ENCODE data around the gene OGDH.

The OGDH gene

DNA sequence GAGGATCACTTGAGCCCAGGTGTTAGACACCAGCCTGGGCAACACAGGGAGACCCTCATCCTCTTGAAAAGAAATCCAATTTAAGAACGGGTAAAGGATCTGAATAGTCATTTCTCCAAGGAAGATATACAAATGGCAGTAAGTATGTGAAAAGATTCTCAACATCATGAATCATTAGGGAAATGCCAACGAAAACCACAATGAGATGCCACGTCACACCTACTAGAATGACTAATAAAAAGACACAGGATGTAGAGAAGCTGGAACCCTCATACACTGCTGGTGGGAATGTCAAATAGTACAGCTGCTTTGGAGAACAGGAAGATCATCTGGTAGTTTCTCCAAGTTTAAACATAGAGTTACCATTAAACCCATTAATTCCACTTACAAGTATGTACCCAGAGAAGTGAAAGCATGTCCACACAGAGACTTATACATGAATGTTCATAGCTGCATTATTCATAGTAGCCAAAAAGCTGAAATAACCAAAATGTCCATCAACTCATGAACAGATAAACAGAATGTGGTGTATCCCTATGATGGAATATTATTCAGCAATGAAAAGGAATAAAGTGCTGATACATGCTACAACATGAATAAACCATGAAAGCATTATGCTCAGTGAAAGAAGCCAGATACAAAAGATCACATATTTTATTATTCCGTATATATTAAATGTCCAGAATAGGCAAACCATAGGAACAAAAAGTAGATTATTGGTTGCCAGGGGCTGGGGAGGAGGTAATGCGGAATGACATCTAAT, 129.2 kb downstream of the OGDH start:
- H3K36me3 ChIP-seq: no peaks in the 10 kb centered on the region

GRCh38 chr7:44736896-44737295, 130.5 kb downstream of the OGDH start:
- Histone ChIP-seq H3K4me3 (ENCODE audit: low read depth, low read length) (no peak overlapping the region), H3K36me3 (no peaks in the 10 kb centered on the region), H3K9me3 (no peaks in the 10 kb centered on the region), H3K4me1 (no peaks in the 10 kb centered on the region), H3K27me3 (no peaks in the 10 kb centered on the region)
- no peak for DNase-seq
- TF ChIP-seq, protein P1, sequence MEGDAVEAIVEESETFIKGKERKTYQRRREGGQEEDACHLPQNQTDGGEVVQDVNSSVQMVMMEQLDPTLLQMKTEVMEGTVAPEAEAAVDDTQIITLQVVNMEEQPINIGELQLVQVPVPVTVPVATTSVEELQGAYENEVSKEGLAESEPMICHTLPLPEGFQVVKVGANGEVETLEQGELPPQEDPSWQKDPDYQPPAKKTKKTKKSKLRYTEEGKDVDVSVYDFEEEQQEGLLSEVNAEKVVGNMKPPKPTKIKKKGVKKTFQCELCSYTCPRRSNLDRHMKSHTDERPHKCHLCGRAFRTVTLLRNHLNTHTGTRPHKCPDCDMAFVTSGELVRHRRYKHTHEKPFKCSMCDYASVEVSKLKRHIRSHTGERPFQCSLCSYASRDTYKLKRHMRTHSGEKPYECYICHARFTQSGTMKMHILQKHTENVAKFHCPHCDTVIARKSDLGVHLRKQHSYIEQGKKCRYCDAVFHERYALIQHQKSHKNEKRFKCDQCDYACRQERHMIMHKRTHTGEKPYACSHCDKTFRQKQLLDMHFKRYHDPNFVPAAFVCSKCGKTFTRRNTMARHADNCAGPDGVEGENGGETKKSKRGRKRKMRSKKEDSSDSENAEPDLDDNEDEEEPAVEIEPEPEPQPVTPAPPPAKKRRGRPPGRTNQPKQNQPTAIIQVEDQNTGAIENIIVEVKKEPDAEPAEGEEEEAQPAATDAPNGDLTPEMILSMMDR (IDR thresholded peaks at IDR 0.05; ENCODE audit: low read depth, low read length): no peak

More for the DNA sequence above, 129.2 kb downstream of the OGDH start:
- H3K4me3 ChIP-seq (ENCODE audit: low read depth, low read length): no peak overlapping the region
- DNase-seq: no peak
- H3K4me1 ChIP-seq: no peaks in the 10 kb centered on the region
- H3K27me3 ChIP-seq: no peaks in the 10 kb centered on the region
- no peaks in the 10 kb centered on the region for H3K9me3 ChIP-seq
- TF ChIP-seq, protein P1 (IDR thresholded peaks at IDR 0.05; ENCODE audit: low read depth, low read length): no peak

DNA sequence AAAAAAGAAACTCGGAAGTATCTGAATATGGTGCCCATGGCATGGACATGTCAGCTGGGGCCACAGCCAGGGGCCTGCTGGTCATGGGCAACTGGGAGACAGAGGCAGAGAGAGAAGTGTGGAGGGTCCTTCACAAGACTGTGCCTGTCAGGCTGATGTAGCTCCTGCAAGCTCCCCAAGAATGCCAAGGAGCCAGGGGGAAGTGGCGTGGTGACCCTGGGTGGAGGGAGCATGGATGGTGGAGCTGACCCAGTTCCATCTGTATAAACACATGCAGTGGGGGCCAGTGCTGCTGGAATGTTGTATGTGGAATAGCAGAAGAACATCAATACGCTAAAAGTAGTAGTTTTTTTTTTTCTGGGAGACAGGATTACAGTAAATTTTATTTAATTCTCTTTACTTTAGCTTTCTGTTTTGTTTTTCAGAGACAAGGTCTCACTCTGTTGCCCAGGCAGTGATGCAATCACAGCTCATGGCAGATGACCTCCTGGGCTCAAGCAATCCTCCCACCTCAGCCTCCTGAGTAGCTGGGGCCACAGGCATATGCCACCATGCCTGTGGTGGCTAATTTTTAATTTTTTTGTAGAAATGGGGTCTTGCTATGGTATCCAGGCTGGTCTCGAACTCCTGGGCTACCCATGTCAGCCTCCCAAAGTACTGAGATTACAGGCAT, 131.8 kb downstream of the OGDH start:
- H3K27me3 ChIP-seq: no peaks in the 10 kb centered on the region
- H3K4me1 ChIP-seq: no peaks in the 10 kb centered on the region
- no peak overlapping the region for H3K4me3 ChIP-seq (ENCODE audit: low read depth, low read length)
- TF ChIP-seq, protein P1 (IDR thresholded peaks at IDR 0.05; ENCODE audit: low read depth, low read length): no peak
- H3K36me3 ChIP-seq: no peaks in the 10 kb centered on the region
- DNase-seq: no peak
- no peaks in the 10 kb centered on the region for H3K9me3 ChIP-seq

GRCh38 chr7:44738876-44739665, 132.6 kb downstream of the OGDH start:
- H3K4me1 ChIP-seq: peaks cover 8% of the 10 kb centered on the region
- TF ChIP-seq, protein P1 (IDR thresholded peaks at IDR 0.05; ENCODE audit: low read depth, low read length): no peak
- H3K27me3 ChIP-seq: no peaks in the 10 kb centered on the region
- no peak for DNase-seq
- no peak overlapping the region for H3K4me3 ChIP-seq (ENCODE audit: low read depth, low read length)
- H3K9me3 ChIP-seq: no peaks in the 10 kb centered on the region
- no peaks in the 10 kb centered on the region for H3K36me3 ChIP-seq

DNA sequence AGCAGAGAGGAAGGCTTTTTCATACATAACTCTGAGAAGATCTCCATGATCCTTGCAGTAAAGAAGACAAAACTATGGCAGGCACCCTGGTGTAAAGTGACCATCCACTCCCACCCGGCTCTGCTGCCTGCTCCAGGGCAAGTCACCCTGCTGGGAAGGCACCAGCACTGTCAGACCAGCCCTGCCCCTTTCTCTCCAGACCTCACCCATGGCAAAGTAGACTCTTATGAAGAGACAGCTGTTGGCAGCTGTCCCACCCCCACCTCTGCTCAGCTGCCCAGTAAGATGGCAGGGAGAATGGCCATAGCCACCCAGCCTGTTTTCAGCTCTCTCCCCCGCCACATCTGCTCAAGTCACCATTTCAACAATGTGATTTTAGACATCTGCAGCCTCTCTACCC, 133.6 kb downstream of the OGDH start:
- Histone ChIP-seq H3K4me1 (peaks cover 8% of the 10 kb centered on the region), H3K4me3 (ENCODE audit: low read depth, low read length) (no peak overlapping the region), H3K36me3 (no peaks in the 10 kb centered on the region), H3K9me3 (no peaks in the 10 kb centered on the region), H3K27me3 (no peaks in the 10 kb centered on the region)
- DNase-seq: no peak
- TF ChIP-seq, protein P1 (IDR thresholded peaks at IDR 0.05; ENCODE audit: low read depth, low read length): no peak

Measured in BE2C (cell line).